WTC11 (cell line): ENCODE measurements around the gene NEK11. TPM values are rescaled to one million over a fixed set of nuclear protein-coding genes. Genes with fewer than 3 reads are reported as not detected.
A peak's percentile ranks its signal among the peaks of the same experiment; 100 is the strongest.

Experiments used
- ARID4B ChIP-seq: sonication (generic); formaldehyde crosslinking; IDR thresholded peaks from 2 replicates; pipeline ENCODE4 v1.8.0; 2023; ENCODE audit warnings: missing genetic modification reagents, mild to moderate bottlenecking, borderline replicate concordance
- E2F1 ChIP-seq: sonication (generic); formaldehyde crosslinking; IDR thresholded peaks from 2 replicates; pipeline ENCODE4 v1.8.0; 2022; ENCODE audit warnings: mild to moderate bottlenecking, missing genetic modification reagents
- E2F5 ChIP-seq: sonication (generic); formaldehyde crosslinking; IDR thresholded peaks from 2 replicates; pipeline ENCODE4 v1.8.1; 2022; ENCODE audit warnings: mild to moderate bottlenecking, moderate library complexity, missing genetic modification reagents
- EMX1 ChIP-seq: fragments of 250-450 bp; sonication (Bioruptor Pico); IDR thresholded peaks from 2 replicates; pipeline ENCODE4 v1.8.0; 2021; ENCODE audit warnings: mild to moderate bottlenecking
- FOXP4 ChIP-seq: sonication (generic); formaldehyde crosslinking; IDR thresholded peaks from 2 replicates; pipeline ENCODE4 v1.8.0; 2022; ENCODE audit warnings: mild to moderate bottlenecking, missing genetic modification reagents
- KAT7 ChIP-seq: sonication (generic); formaldehyde crosslinking; IDR thresholded peaks from 2 replicates; pipeline ENCODE4 v1.8.1; 2023; ENCODE audit warnings: missing genetic modification reagents, mild to moderate bottlenecking, borderline replicate concordance
- MLX ChIP-seq: sonication (generic); formaldehyde crosslinking; IDR thresholded peaks from 2 replicates; pipeline ENCODE4 v1.8.1; 2023; ENCODE audit warnings: mild to moderate bottlenecking, missing genetic modification reagents, moderate library complexity
- PRDM15 ChIP-seq: sonication (generic); formaldehyde crosslinking; IDR thresholded peaks from 2 replicates; pipeline ENCODE4 v1.8.0; 2022; ENCODE audit warnings: missing genetic modification reagents
- SOX15 ChIP-seq: fragments of 250-450 bp; sonication (Bioruptor Pico); IDR thresholded peaks from 2 replicates; pipeline ENCODE4 v1.9.0; 2021; ENCODE audit warnings: mild to moderate bottlenecking
- TCF7 ChIP-seq: sonication (generic); formaldehyde crosslinking; IDR thresholded peaks from 2 replicates; pipeline ENCODE4 v1.8.0; 2022; ENCODE audit warnings: mild to moderate bottlenecking, low read depth, missing genetic modification reagents, moderate library complexity
- TEAD4 ChIP-seq: sonication (generic); formaldehyde crosslinking; IDR thresholded peaks from 2 replicates; pipeline ENCODE4 v1.8.0; 2022; ENCODE audit warnings: mild to moderate bottlenecking, missing genetic modification reagents
- ZNF138 ChIP-seq: sonication (generic); formaldehyde crosslinking; conservative IDR thresholded peaks from 2 replicates; pipeline ENCODE4 v1.8.1; 2022; ENCODE audit warnings: mild to moderate bottlenecking, moderate library complexity, missing genetic modification reagents
- ZNF232 ChIP-seq: sonication (generic); formaldehyde crosslinking; IDR thresholded peaks from 2 replicates; pipeline ENCODE4 v1.8.0; 2022; ENCODE audit warnings: mild to moderate bottlenecking, missing genetic modification reagents
- ZNF281 ChIP-seq: sonication (generic); formaldehyde crosslinking; IDR thresholded peaks from 2 replicates; pipeline ENCODE4 v1.8.0; 2023; ENCODE audit warnings: mild to moderate bottlenecking, missing genetic modification reagents
- ZNF396 ChIP-seq: fragments of 250-450 bp; sonication (Bioruptor Pico); IDR thresholded peaks from 2 replicates; pipeline ENCODE4 v1.8.0; 2021; ENCODE audit warnings: mild to moderate bottlenecking, moderate library complexity, borderline replicate concordance
- ZNF532 ChIP-seq: fragments of 250-450 bp; sonication (Bioruptor Pico); IDR thresholded peaks from 2 replicates; pipeline ENCODE4 v1.9.0; 2021; ENCODE audit warnings: mild to moderate bottlenecking, borderline replicate concordance
- total RNA-seq: library from RNA; stranded (reverse); gene quantifications from 3 replicates; pipeline ENCODE4 v1.2.3, GENCODE V29; 2021

NEK11 gene
- total RNA-seq, 1 experiment from 2014 or later = 1.6 TPM

- TF ChIP-seq KAT7 (CRISPR knock-in tag) = peak; percentile 73; the same call in 1 of the 2 replicates
- TF ChIP-seq EMX1 (CRISPR knock-in tag) = no peak
- TF ChIP-seq E2F5 (CRISPR knock-in tag) = no peak
- no peak for TF ChIP-seq ZNF396
- TF ChIP-seq PRDM15 (CRISPR knock-in tag) = peak; percentile 27; the same call in 1 of the 2 replicates
- TF ChIP-seq E2F1 (CRISPR knock-in tag) = peak; percentile 74; the same call in 1 of the 2 replicates
- 0 out of 2 replicates have a peak, but pooled peaks have one; percentile 39 for TF ChIP-seq ZNF138 (CRISPR knock-in tag)
- no peak for TF ChIP-seq MLX (CRISPR knock-in tag)
- TF ChIP-seq TCF7 (CRISPR knock-in tag) = no peak
- no peak for TF ChIP-seq TEAD4 (CRISPR knock-in tag)
- no peak for TF ChIP-seq ZNF532
- TF ChIP-seq FOXP4 (CRISPR knock-in tag) = peak; percentile 78; the same call in 1 of the 2 replicates
- no peak for TF ChIP-seq ARID4B (CRISPR knock-in tag)
- no peak for TF ChIP-seq ZNF281 (CRISPR knock-in tag)
- TF ChIP-seq ZNF232 (CRISPR knock-in tag) = peak; percentile 83
- TF ChIP-seq SOX15 (CRISPR knock-in tag) = no peak
These were observed 355.0 kb downstream of the NEK11 start, which contains the start of gene NUDT16 (continued) for GRCh38 chr3:131381445-131382291.
